ENCODE measurements around the gene NTRK2. TPM values are rescaled to one million over a fixed set of nuclear protein-coding genes. Genes with fewer than 3 reads are reported as not detected.

The NTRK2 gene
- total and polyA plus RNA-seq, 12 donors = 0.43 to 5.6 (median 2.1) TPM

DNA sequence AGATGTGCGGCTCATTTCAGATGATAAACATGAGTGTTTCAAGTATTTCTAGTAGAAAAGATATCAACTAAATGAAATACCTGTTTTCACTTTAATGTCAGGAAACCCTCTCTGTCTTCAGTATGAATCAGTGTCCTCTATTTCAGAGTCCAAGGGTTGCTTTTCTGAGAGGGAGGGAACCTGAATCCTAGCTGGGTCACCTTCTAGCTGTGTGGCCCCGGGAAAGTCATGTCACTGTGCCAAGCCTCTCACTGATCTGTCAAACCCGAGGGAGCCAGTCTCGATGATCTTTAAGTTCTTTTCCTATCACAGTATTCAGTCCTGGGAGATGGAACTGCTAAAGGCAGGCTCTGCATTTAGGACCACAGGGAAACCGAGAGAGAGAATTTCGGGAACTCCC is 258.9 kb downstream of the NTRK2 start:
- Histone ChIP-seq H3K9me3 (replicated peaks in 1 of 3) (no peaks in the 10 kb centered on the region), H3K27ac (no peak overlapping the region), H3K36me3 (replicated peaks in 1 of 2) (no peaks in the 10 kb centered on the region), H3K27me3 (no peaks in the 10 kb centered on the region), H3K4me3 (no peak overlapping the region), H3K4me1 (replicated peaks in 1 of 2) (no peaks in the 10 kb centered on the region)
- no peak for TF ChIP-seq POLR2A (IDR thresholded peaks at IDR 0.05)
- TF ChIP-seq, protein P1, sequence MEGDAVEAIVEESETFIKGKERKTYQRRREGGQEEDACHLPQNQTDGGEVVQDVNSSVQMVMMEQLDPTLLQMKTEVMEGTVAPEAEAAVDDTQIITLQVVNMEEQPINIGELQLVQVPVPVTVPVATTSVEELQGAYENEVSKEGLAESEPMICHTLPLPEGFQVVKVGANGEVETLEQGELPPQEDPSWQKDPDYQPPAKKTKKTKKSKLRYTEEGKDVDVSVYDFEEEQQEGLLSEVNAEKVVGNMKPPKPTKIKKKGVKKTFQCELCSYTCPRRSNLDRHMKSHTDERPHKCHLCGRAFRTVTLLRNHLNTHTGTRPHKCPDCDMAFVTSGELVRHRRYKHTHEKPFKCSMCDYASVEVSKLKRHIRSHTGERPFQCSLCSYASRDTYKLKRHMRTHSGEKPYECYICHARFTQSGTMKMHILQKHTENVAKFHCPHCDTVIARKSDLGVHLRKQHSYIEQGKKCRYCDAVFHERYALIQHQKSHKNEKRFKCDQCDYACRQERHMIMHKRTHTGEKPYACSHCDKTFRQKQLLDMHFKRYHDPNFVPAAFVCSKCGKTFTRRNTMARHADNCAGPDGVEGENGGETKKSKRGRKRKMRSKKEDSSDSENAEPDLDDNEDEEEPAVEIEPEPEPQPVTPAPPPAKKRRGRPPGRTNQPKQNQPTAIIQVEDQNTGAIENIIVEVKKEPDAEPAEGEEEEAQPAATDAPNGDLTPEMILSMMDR (IDR thresholded peaks at IDR 0.05) = no peak
- intact Hi-C loops (cut with DNase I) = no loop called here
- WGBS, 4 donors = 70 to 83% (median 79%) methylated on average over 6 of the region's 6 CpGs
- no peak for DNase-seq

DNA sequence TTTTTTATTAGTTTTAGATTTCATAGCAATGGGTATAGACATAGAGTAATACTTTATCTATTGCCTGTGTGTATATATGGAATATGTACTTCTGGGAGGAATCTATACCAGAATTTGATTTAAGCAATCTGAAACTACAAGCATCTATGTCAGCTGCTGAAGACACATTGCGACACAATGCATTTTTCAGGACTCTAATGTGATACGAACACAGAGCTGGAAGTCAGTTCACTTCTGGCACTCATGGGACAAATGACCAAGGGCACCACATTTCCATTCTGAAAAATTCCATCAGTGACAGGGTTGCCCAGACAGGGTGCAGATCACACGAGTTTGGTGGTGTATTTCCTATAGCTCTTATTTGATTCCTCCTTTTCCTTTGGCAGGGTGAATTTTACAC is 259.5 kb downstream of the NTRK2 start:
- Histone ChIP-seq H3K4me3 (no peak overlapping the region), H3K27ac (no peak overlapping the region), H3K36me3 (replicated peaks in 1 of 2) (no peaks in the 10 kb centered on the region), H3K27me3 (no peaks in the 10 kb centered on the region), H3K9me3 (replicated peaks in 1 of 3) (no peaks in the 10 kb centered on the region), H3K4me1 (replicated peaks in 1 of 2) (no peaks in the 10 kb centered on the region)
- DNase-seq = no peak
- TF ChIP-seq, protein P1 (IDR thresholded peaks at IDR 0.05) = no peak
- no peak for TF ChIP-seq POLR2A (IDR thresholded peaks at IDR 0.05)
- 77 to 83% (median 81%) methylated on average over 3 of the region's 3 CpGs for WGBS, 4 donors
- intact Hi-C loops (cut with DNase I) = no loop called here

DNA sequence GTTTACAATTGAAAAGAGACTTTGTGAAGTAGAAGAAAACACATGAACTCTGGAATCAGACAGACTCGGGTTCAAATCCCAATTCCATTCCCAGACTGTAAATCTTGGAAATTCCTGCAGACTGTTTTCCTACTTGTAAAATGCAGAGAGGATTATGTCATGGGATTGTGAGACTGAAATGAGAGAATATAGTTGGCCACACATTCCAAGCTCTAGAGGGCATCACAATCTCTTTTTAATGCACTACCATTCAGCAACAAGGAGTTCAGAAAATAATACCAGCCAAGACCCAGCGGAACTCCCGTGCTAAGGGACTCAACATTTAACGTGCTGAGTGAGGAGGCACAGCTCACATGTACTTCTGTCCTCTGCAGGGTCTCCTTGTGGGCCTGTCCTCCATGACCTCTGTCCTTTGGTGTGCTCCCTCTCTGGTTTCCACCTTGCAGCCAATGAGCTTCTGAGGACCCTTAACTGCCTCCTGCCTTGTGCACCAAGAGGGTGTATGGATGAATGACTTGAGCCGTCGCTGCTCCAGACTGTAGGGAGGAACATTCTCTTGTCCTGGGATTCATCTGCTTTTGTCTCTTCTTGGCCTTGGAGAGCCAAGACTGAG is 263.5 kb downstream of the NTRK2 start:
- H3K4me1 ChIP-seq (replicated peaks in 1 of 2) = no peaks in the 10 kb centered on the region
- WGBS, 4 donors = 76 to 81% (median 80%) methylated on average over 6 of the region's 6 CpGs
- H3K36me3 ChIP-seq (replicated peaks in 1 of 2) = no peaks in the 10 kb centered on the region
- intact Hi-C loops (cut with DNase I) = no loop called here
- no peak for TF ChIP-seq POLR2A (IDR thresholded peaks at IDR 0.05)
- TF ChIP-seq, protein P1 (IDR thresholded peaks at IDR 0.05) = no peak
- H3K27me3 ChIP-seq = no peaks in the 10 kb centered on the region
- H3K4me3 ChIP-seq = no peak overlapping the region
- no peaks in the 10 kb centered on the region for H3K9me3 ChIP-seq (replicated peaks in 1 of 3)
- no peak for DNase-seq
- H3K27ac ChIP-seq = no peak overlapping the region

DNA sequence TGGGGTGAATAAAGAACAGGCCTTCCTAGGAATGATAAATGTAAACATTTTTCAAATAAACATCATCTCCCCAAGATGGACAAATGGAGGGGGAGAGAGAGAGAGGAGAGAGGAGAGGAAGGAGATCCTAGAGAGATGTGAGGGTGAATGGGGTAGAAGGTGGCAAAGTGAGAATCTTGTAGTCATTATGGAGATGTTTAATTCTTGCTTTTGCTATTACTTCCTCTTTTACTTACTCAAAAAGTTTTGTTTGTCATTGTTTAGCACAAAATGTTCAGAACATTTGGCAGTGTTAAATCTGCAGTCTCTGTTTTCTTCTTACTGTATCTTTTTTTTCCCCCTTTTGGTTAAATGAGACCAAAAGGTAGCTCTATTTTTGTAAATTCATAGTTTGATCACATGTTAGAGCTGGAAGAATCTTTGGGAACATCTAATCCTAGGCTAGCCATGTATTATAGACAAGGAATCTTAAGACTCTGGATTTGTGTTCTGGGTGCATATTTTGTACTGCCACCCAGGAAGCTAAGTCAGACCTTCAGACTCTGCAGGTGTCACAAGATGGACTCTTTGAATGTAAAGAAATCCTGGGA is 266.1 kb downstream of the NTRK2 start:
- no peak overlapping the region for H3K4me3 ChIP-seq
- intact Hi-C loops (cut with DNase I) = no loop called here
- no peak overlapping the region for H3K27ac ChIP-seq
- no peaks in the 10 kb centered on the region for H3K4me1 ChIP-seq (replicated peaks in 1 of 2)
- H3K9me3 ChIP-seq (replicated peaks in 1 of 3) = no peaks in the 10 kb centered on the region
- no peak for DNase-seq
- no peaks in the 10 kb centered on the region for H3K36me3 ChIP-seq (replicated peaks in 1 of 2)
- no peaks in the 10 kb centered on the region for H3K27me3 ChIP-seq
- TF ChIP-seq, protein P1 (IDR thresholded peaks at IDR 0.05) = no peak
- no peak for TF ChIP-seq POLR2A (IDR thresholded peaks at IDR 0.05)
